Loucy (cell line): ENCODE results near the gene WFIKKN1.
A peak's percentile ranks its signal among the peaks of the same experiment; 100 is the strongest.

Experiments used
- H2AFZ ChIP-seq: fragments of 200-600 bp; sonication (generic); 2 replicates; pipeline ENCODE4 v1.6.0; 2016; ENCODE audit warnings: antibody characterized with exemption, mild to moderate bottlenecking, low read length, moderate library complexity
- H3F3A ChIP-seq: fragments of 200-600 bp; 2 replicates; pipeline ENCODE4 v1.6.0; 2016; ENCODE audit warnings: antibody characterized with exemption, low read depth, mild to moderate bottlenecking
- H3K27me3 ChIP-seq: fragments of 200-600 bp; sonication (generic); 2 replicates; pipeline ENCODE4 v1.6.1; 2014; ENCODE audit warnings: low read length, mild to moderate bottlenecking; ENCODE audit not compliant: insufficient read depth, poor library complexity, severe bottlenecking
- H3K36me3 ChIP-seq: fragments of 200-600 bp; sonication (generic); 2 replicates; pipeline ENCODE4 v1.6.1; 2016; ENCODE audit warnings: low read length; ENCODE audit not compliant: insufficient read depth
- H3K4me1 ChIP-seq: fragments of 200-600 bp; sonication (generic); 2 replicates; pipeline ENCODE4 v1.5.1; 2014; ENCODE audit warnings: low read length, mild to moderate bottlenecking; ENCODE audit not compliant: insufficient read depth, poor library complexity, severe bottlenecking
- H3K4me2 ChIP-seq: fragments of 200-600 bp; sonication (generic); 2 replicates; pipeline ENCODE4 v1.6.0; 2014; ENCODE audit warnings: antibody characterized with exemption, low read length, low read depth, mild to moderate bottlenecking; ENCODE audit not compliant: poor library complexity, severe bottlenecking
- H3K4me3 ChIP-seq: fragments of 200-600 bp; sonication (generic); 2 replicates; pipeline ENCODE4 v1.5.1; 2014; ENCODE audit warnings: low read length, mild to moderate bottlenecking, mixed read lengths; ENCODE audit not compliant: poor library complexity, severe bottlenecking
- H3K79me2 ChIP-seq: fragments of 200-600 bp; sonication (generic); 2 replicates; pipeline ENCODE4 v1.6.1; 2014; ENCODE audit warnings: low read length; ENCODE audit not compliant: insufficient read depth
- H3K9ac ChIP-seq: fragments of 200-600 bp; sonication (generic); 2 replicates; pipeline ENCODE4 v1.6.0; 2014; ENCODE audit warnings: mild to moderate bottlenecking, low read depth, low read length, moderate library complexity; ENCODE audit not compliant: poor library complexity, severe bottlenecking
- H3K9me2 ChIP-seq: fragments of 200-600 bp; sonication (generic); replicated peaks from 2 replicates; pipeline ENCODE4 v1.6.1; 2016; ENCODE audit warnings: low read depth, low read length, mixed read lengths
- H3K9me3 ChIP-seq: fragments of 200-600 bp; sonication (generic); 2 replicates; pipeline ENCODE4 v1.6.1; 2014; ENCODE audit warnings: mild to moderate bottlenecking, antibody characterized with exemption, low read length, low read depth; ENCODE audit not compliant: insufficient read depth
- H4K20me1 ChIP-seq: fragments of 200-600 bp; sonication (generic); 2 replicates; pipeline ENCODE4 v1.6.0; 2014; ENCODE audit warnings: antibody characterized with exemption, low read length, mild to moderate bottlenecking; ENCODE audit not compliant: insufficient read depth, poor library complexity, severe bottlenecking
- EZH2phosphoT487 ChIP-seq: fragments of 200-600 bp; IDR thresholded peaks from 2 replicates; pipeline ENCODE4 v1.6.1; 2018; ENCODE audit warnings: antibody characterized with exemption, mild to moderate bottlenecking, moderate library complexity, borderline replicate concordance
- TF ChIP-seq, protein P1 (sequence below): fragments of 200-600 bp; sonication (generic); conservative IDR thresholded peaks from 2 replicates; pipeline ENCODE4 v1.5.1; 2014; ENCODE audit warnings: mild to moderate bottlenecking, antibody characterized with exemption, low read length

The WFIKKN1 gene

DNA sequence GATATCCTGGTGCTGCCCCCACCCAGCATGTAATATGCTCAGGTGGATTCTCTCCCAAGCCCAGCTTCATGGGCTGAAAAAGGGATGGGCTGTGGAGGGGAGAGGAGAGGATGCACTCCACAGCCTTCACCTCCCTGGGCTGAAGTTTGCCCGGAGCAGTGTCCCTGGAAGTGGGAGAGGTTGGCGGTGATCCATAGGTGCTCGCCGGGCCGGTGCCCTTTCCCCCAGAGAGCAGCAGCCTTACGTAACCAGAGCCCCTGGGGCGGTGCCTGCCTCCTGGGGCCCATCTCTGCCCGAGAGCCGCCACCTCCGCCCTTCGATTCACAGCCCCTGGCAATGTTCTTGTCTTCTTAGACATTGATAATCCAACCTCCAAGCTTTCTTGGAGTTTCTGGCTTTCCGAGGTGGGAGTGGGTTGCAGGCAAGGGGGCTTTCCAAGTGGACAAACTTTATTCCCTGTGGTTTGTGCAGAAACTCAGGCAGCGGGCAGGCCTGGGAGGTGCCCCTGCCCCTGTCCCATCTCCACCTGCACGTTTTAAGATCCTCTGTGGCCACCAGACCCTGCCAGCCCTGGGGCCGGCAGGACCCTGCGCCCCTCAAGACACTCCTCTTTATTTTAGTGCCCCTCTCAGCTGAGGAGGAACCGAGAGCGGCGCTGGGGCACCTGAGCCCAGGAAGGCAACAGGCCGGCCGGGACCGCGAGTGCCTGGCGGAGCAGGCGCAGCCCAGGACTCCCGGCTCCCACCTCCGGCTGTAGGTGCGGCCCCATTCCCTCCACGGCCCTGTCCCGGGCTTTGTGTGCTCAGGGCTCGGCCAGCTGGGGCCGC is 15.3 kb downstream of the WFIKKN1 start:
- Histone ChIP-seq H4K20me1 (no peaks in the 10 kb centered on the region), H3K9ac (no peak overlapping the region), H3K4me1 (peaks cover 6% of the 10 kb centered on the region), H3F3A (no peaks in the 10 kb centered on the region), H3K79me2 (peaks cover 8% of the 10 kb centered on the region; the same call in 1 of the 2 replicates), H3K9me3 (no peaks in the 10 kb centered on the region), H3K27me3 (no peaks in the 10 kb centered on the region), H3K4me2 (no peak overlapping the region), H3K9me2 (no peaks in the 10 kb centered on the region), H2AFZ (no peak overlapping the region), H3K36me3 (no peaks in the 10 kb centered on the region), H3K4me3 (no peak overlapping the region)
- no peak for TF ChIP-seq EZH2phosphoT487
- TF ChIP-seq, protein P1, sequence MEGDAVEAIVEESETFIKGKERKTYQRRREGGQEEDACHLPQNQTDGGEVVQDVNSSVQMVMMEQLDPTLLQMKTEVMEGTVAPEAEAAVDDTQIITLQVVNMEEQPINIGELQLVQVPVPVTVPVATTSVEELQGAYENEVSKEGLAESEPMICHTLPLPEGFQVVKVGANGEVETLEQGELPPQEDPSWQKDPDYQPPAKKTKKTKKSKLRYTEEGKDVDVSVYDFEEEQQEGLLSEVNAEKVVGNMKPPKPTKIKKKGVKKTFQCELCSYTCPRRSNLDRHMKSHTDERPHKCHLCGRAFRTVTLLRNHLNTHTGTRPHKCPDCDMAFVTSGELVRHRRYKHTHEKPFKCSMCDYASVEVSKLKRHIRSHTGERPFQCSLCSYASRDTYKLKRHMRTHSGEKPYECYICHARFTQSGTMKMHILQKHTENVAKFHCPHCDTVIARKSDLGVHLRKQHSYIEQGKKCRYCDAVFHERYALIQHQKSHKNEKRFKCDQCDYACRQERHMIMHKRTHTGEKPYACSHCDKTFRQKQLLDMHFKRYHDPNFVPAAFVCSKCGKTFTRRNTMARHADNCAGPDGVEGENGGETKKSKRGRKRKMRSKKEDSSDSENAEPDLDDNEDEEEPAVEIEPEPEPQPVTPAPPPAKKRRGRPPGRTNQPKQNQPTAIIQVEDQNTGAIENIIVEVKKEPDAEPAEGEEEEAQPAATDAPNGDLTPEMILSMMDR = no peak

GRCh38 chr16:646679-647172 is 15.9 kb downstream of the WFIKKN1 start:
- no peaks in the 10 kb centered on the region for H3F3A ChIP-seq
- H3K4me1 ChIP-seq = peaks cover 6% of the 10 kb centered on the region
- no peak overlapping the region for H2AFZ ChIP-seq
- no peak overlapping the region for H3K4me3 ChIP-seq
- no peaks in the 10 kb centered on the region for H3K9me3 ChIP-seq
- H3K9me2 ChIP-seq = no peaks in the 10 kb centered on the region
- H3K36me3 ChIP-seq = no peaks in the 10 kb centered on the region
- H3K4me2 ChIP-seq = no peak overlapping the region
- no peaks in the 10 kb centered on the region for H3K27me3 ChIP-seq
- no peaks in the 10 kb centered on the region for H4K20me1 ChIP-seq
- no peak overlapping the region for H3K9ac ChIP-seq
- H3K79me2 ChIP-seq = peaks cover 8% of the 10 kb centered on the region; the same call in 1 of the 2 replicates
- TF ChIP-seq, protein P1 = no peak
- TF ChIP-seq EZH2phosphoT487 = no peak

DNA sequence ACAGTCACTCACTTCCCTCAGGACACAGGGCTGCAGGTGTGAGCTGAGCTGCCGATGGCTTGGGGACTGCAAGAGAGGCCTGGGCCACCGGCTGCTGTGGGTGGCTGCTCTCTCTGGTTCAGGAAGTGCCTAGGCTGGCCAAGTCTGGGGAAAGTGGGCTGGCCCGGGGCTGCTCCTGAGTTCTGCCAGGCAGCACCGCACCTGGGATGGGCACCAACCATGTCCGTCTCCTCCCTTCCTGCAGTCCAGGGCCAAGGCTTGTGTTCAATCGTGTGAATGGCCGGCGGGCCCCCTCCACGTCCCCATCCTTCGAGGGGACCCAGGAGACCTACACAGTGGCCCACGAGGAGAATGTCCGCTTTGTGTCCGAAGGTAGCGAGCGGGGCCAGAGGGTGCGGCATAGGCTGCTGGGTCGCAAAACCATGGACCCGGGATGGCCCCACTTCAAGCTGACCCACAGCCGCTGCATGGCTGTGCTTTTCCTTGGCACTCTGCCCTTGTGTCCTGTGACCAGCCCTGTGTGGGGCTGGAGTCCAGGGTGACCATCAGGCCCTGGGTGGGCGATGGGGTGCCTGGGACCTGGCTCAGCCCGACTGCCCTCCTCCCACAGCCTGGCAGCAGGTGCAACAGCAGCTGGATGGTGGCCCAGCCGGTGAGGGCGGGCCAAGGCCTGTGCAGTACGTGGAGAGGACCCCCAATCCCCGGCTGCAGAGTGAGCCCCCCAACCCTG is 16.6 kb downstream of the WFIKKN1 start:
- H3F3A ChIP-seq = no peaks in the 10 kb centered on the region
- H3K9me2 ChIP-seq = no peaks in the 10 kb centered on the region
- no peaks in the 10 kb centered on the region for H3K36me3 ChIP-seq
- no peak overlapping the region for H3K9ac ChIP-seq
- TF ChIP-seq, protein P1 = no peak
- TF ChIP-seq EZH2phosphoT487 = no peak
- H3K4me3 ChIP-seq = no peak overlapping the region
- H3K4me1 ChIP-seq = peaks cover 6% of the 10 kb centered on the region
- H3K79me2 ChIP-seq = peaks cover 8% of the 10 kb centered on the region; the same call in 1 of the 2 replicates
- H3K4me2 ChIP-seq = peak overlapping the region; percentile 88
- no peaks in the 10 kb centered on the region for H4K20me1 ChIP-seq
- no peaks in the 10 kb centered on the region for H3K9me3 ChIP-seq
- no peaks in the 10 kb centered on the region for H3K27me3 ChIP-seq
- no peak overlapping the region for H2AFZ ChIP-seq
